HL-60 (cell line): ENCODE data around the gene CUL4A.

ENCODE experiments used
- CTCF ChIP-seq: IDR thresholded peaks from one replicate; pipeline ENCODE4 v1.5.1; 2011; ENCODE audit warnings: low read length, control low read depth, inconsistent platforms; ENCODE audit not compliant: insufficient read depth
- POLR2AphosphoS5 ChIP-seq: IDR thresholded peaks from 2 replicates; pipeline ENCODE4 v1.6.1; 2012; ENCODE audit warnings: low read depth
- REST ChIP-seq: IDR thresholded peaks from 2 replicates; pipeline ENCODE4 v1.6.1; 2012; ENCODE audit warnings: low read depth; ENCODE audit not compliant: insufficient replicate concordance

GRCh38 chr13:113275387-113275786 is 66.0 kb downstream of the CUL4A start:
- TF ChIP-seq CTCF: no peak
- no peak for TF ChIP-seq REST
- TF ChIP-seq POLR2AphosphoS5: no peak
